H1 (cell line): ENCODE measurements around the gene UBE2G2. TPM values are rescaled to one million over a fixed set of nuclear protein-coding genes. Genes with fewer than 3 reads are reported as not detected.
A peak's percentile ranks its signal among the peaks of the same experiment; 100 is the strongest.

Experiments
- CTCF ChIA-PET: fragments of 300-600 bp; sonication (Branson Sonifier 250); formaldehyde crosslinking; loops from one replicate; lab custom pipeline; 2021; ENCODE audit not compliant: partially characterized antibody; lab: Charles Lee
- POLR2A ChIA-PET: fragments of 300-600 bp; sonication (Branson Sonifier 250); formaldehyde crosslinking; loops from one replicate; lab custom pipeline; 2021; ENCODE audit warnings: inconsistent platforms; ENCODE audit not compliant: partially characterized antibody; lab: Charles Lee
- DNase-seq, 2 experiments: peaks; one replicate each; pipeline versions ENCODE4 v3.0.0 to v3.0.0-alpha.2; 2010 to 2022; ENCODE audit warnings: low spot score in 2 of 2, low read depth in 1 of 2, mixed read lengths in 1 of 2
- FAIRE-seq: peaks from 2 replicates; lab custom pipeline; 2011; peaks lifted over from hg19 to GRCh38; lab: Jason Lieb, UNC
- H2AFZ ChIP-seq: 2 replicates; pipeline ENCODE4 v1.8.1; 2012; ENCODE audit warnings: low read length, inconsistent platforms
- H2AK5ac ChIP-seq: 2 replicates; pipeline ENCODE4 v1.6.1; 2013; ENCODE audit warnings: low read depth, low read length
- H2BK120ac ChIP-seq: replicated peaks from 2 replicates; pipeline ENCODE3; 2013; ENCODE audit warnings: low read depth, low read length, inconsistent platforms
- H2BK12ac ChIP-seq: 2 replicates; pipeline ENCODE4 v1.6.1; 2013; ENCODE audit warnings: low read depth, low read length
- H2BK15ac ChIP-seq: 2 replicates; pipeline ENCODE4 v1.6.1; 2013; ENCODE audit warnings: low read length
- H2BK20ac ChIP-seq: 2 replicates; pipeline ENCODE4 v1.6.1; 2013; ENCODE audit warnings: low read length
- H2BK5ac ChIP-seq: 2 replicates; pipeline ENCODE4 v1.6.1; 2013; ENCODE audit warnings: low read depth, low read length
- H3K14ac ChIP-seq: 2 replicates; pipeline ENCODE4 v1.6.1; 2013; ENCODE audit warnings: inconsistent platforms; ENCODE audit not compliant: insufficient read length
- H3K18ac ChIP-seq: 2 replicates; pipeline ENCODE4 v1.6.1; 2013; ENCODE audit warnings: low read length; ENCODE audit errors: extremely low read depth
- H3K23ac ChIP-seq: 2 replicates; pipeline ENCODE4 v1.6.1; 2013; ENCODE audit warnings: inconsistent platforms; ENCODE audit not compliant: insufficient read length
- H3K23me2 ChIP-seq: 2 replicates; pipeline ENCODE4 v1.6.1; 2013; ENCODE audit warnings: low read depth, low read length
- H3K27ac ChIP-seq: 2 replicates; pipeline ENCODE4 v1.6.1; 2011; ENCODE audit warnings: low read depth, low read length, inconsistent platforms
- H3K27me3 ChIP-seq, 4 experiments: replicated peaks in 1 of 4; 1 replicate in 1 of 4; 2 replicates in 3 of 4; pipeline versions ENCODE4 v1.6.1 to v1.8.1; 2011 to 2013; ENCODE audit warnings: low read length in 3 of 4, mild to moderate bottlenecking in 3 of 4, inconsistent platforms in 2 of 4, mixed read lengths in 2 of 4, moderate library complexity in 1 of 4; ENCODE audit not compliant: control insufficient read depth in 3 of 4, insufficient read depth in 3 of 4; ENCODE audit errors: extremely low read depth in 1 of 4
- H3K36me3 ChIP-seq, 4 experiments: 2 replicates each; pipeline versions ENCODE4 v1.6.1 to v1.8.1; 2011 to 2013; ENCODE audit warnings: mild to moderate bottlenecking in 4 of 4, low read length in 3 of 4, moderate library complexity in 2 of 4, control low read depth in 1 of 4, inconsistent platforms in 1 of 4; ENCODE audit not compliant: insufficient read depth in 4 of 4, control insufficient read depth in 2 of 4
- H3K4ac ChIP-seq: replicated peaks from 2 replicates; pipeline ENCODE3; 2013; ENCODE audit warnings: low read length, low read depth, mixed read lengths, inconsistent platforms; ENCODE audit not compliant: insufficient read length
- H3K4me1 ChIP-seq, 4 experiments: replicated peaks in 1 of 4; 1 replicate in 1 of 4; 2 replicates in 3 of 4; pipeline versions ENCODE4 v1.6.1 to v1.8.1; 2011 to 2013; ENCODE audit warnings: low read length in 3 of 4, inconsistent platforms in 2 of 4, mixed read lengths in 1 of 4; ENCODE audit not compliant: insufficient read depth in 4 of 4, control insufficient read depth in 3 of 4
- H3K4me2 ChIP-seq, 2 experiments: 2 replicates each; pipeline versions ENCODE4 v1.6.1 to v1.8.1; 2011 to 2013; ENCODE audit warnings: low read depth in 2 of 2, low read length in 2 of 2, control low read depth in 1 of 2, inconsistent platforms in 1 of 2, mild to moderate bottlenecking in 1 of 2; ENCODE audit not compliant: insufficient read depth in 1 of 2
- H3K4me3 ChIP-seq, 4 experiments: fragments of 200-600, 300-600 bp in 1 of 4; sonication (generic), shearing (Covaris generic), sonication (Bioruptor Twin) in 1 of 4; 2 replicates each; pipeline versions ENCODE4 v1.5.1 to v1.8.1; 2011 to 2016; ENCODE audit warnings: low read length in 4 of 4, low read depth in 3 of 4, control low read depth in 2 of 4, inconsistent platforms in 2 of 4, mild to moderate bottlenecking in 2 of 4, mixed read lengths in 1 of 4, moderate library complexity in 1 of 4; ENCODE audit not compliant: insufficient read depth in 2 of 4; ENCODE audit errors: extremely low read depth in 1 of 4
- H3K56ac ChIP-seq: replicated peaks from 2 replicates; pipeline ENCODE3; 2013; ENCODE audit warnings: low read depth, mild to moderate bottlenecking, mixed read lengths, low read length, inconsistent platforms; ENCODE audit not compliant: insufficient read length
- H3K79me1 ChIP-seq: 2 replicates; pipeline ENCODE4 v1.6.1; 2013; ENCODE audit warnings: low read depth, low read length, control low read depth
- H3K79me2 ChIP-seq, 2 experiments: 2 replicates each; pipeline versions ENCODE4 v1.6.1 to v1.8.1; 2012 to 2013; ENCODE audit warnings: low read length in 2 of 2, mild to moderate bottlenecking in 2 of 2, inconsistent platforms in 1 of 2; ENCODE audit not compliant: insufficient read depth in 2 of 2, control insufficient read depth in 1 of 2
- H3K9ac ChIP-seq, 4 experiments: replicated peaks in 1 of 4; 1 replicate in 1 of 4; 2 replicates in 3 of 4; pipeline versions ENCODE4 v1.6.1 to v1.8.1; 2011 to 2013; ENCODE audit warnings: low read depth in 3 of 4, low read length in 3 of 4, control low read depth in 2 of 4, mild to moderate bottlenecking in 2 of 4, moderate library complexity in 2 of 4, inconsistent platforms in 1 of 4; ENCODE audit errors: extremely low read depth in 1 of 4
- H3K9me3 ChIP-seq, 2 experiments: 2 replicates each; pipeline versions ENCODE4 v1.6.1 to v1.8.1; 2012 to 2013; ENCODE audit warnings: mild to moderate bottlenecking in 2 of 2, moderate library complexity in 2 of 2, control low read depth in 1 of 2, inconsistent platforms in 1 of 2, low read depth in 1 of 2, low read length in 1 of 2, mixed read lengths in 1 of 2; ENCODE audit not compliant: insufficient read depth in 2 of 2
- H4K20me1 ChIP-seq, 2 experiments: replicated peaks in 1 of 2; 2 replicates each; pipeline versions ENCODE3 to v1.8.1; 2011 to 2013; ENCODE audit warnings: inconsistent platforms in 2 of 2, low read length in 2 of 2, mild to moderate bottlenecking in 1 of 2; ENCODE audit not compliant: insufficient read depth in 2 of 2, control insufficient read depth in 1 of 2
- H4K5ac ChIP-seq: 2 replicates; pipeline ENCODE4 v1.6.1; 2013; ENCODE audit warnings: low read length, low read depth, mixed read lengths, inconsistent platforms; ENCODE audit not compliant: insufficient read length
- H4K8ac ChIP-seq: 2 replicates; pipeline ENCODE4 v1.8.0; 2013; ENCODE audit warnings: mild to moderate bottlenecking, moderate library complexity, low read length, inconsistent platforms; ENCODE audit not compliant: insufficient read depth; ENCODE audit errors: extremely low read depth
- H4K91ac ChIP-seq: replicated peaks from 2 replicates; pipeline ENCODE3; 2013; ENCODE audit warnings: low read length, mixed read lengths, inconsistent platforms; ENCODE audit not compliant: insufficient read length
- BRCA1 ChIP-seq: IDR thresholded peaks from 2 replicates; pipeline ENCODE4 v1.6.1; 2012; ENCODE audit warnings: low read depth, low read length, improper control_type of control experiment
- CREB1 ChIP-seq: IDR thresholded peaks from 2 replicates; pipeline ENCODE4 v1.6.1; 2012; ENCODE audit warnings: inconsistent platforms
- FOSL1 ChIP-seq: IDR thresholded peaks from 2 replicates; pipeline ENCODE4 v1.6.1; 2011; ENCODE audit warnings: mild to moderate bottlenecking, low read depth, low read length, moderate library complexity; ENCODE audit not compliant: insufficient read depth
- KDM4A ChIP-seq: IDR thresholded peaks from one replicate; pipeline ENCODE4 v1.7.1; 2012; ENCODE audit warnings: low read depth, mild to moderate bottlenecking, moderate library complexity, low read length, inconsistent platforms; ENCODE audit not compliant: severe bottlenecking
- SIX5 ChIP-seq: IDR thresholded peaks from 2 replicates; pipeline ENCODE4 v1.6.1; 2011; ENCODE audit warnings: mild to moderate bottlenecking, low read depth, low read length
- WGBS, 2 experiments: shearing (Covaris generic) in 1 of 2; methylation state at CpG; one replicate each; pipeline versions ENCODE4 v1.1.6 to v1.1.7; 2013 to 2015; ENCODE audit warnings: low lambda C conversion rate in 2 of 2, mixed read lengths in 2 of 2, inconsistent platforms in 1 of 2, low coverage in 1 of 2, missing lambda C conversion rate in 1 of 2; ENCODE audit not compliant: insufficient replicate concordance in 2 of 2, insufficient coverage in 1 of 2, insufficient read length in 1 of 2; ENCODE audit errors: extremely low coverage in 1 of 2, missing lambda C conversion rate in 1 of 2; 5-methylcytosine and 5-hydroxymethylcytosine counted together
- polyA plus RNA-seq, 7 experiments: library from polyadenylated mRNA; depleted of rRNA in 3 of 7; stranded (reverse) in 5 of 7; unstranded in 2 of 7; fragments of >200 nt in 5 of 7; fragments of 200-250 nt in 2 of 7; gene quantifications; 1 replicate in 5 of 7; 2 replicates in 1 of 7; 4 replicates in 1 of 7; pipeline versions ENCODE4 v1.2.1 to v1.2.3, GENCODE V29; 2011 to 2013; ENCODE audit warnings: missing spikeins in 2 of 7, mixed read lengths in 2 of 7
- total RNA-seq: library from RNA; stranded (reverse); fragmentation: NEBNext Ultra II Directional; extraction: Animal tissue kit (Norgen Biotek cat#: 25700); gene quantifications from 2 replicates; pipeline ENCODE4 v1.2.1, GENCODE V29; 2021

Gene UBE2G2
- total and polyA plus RNA-seq, 2 of the 8 experiments (the other 6 are each of a cell fraction or from before 2014, with no cell fraction given): 96.3 to 101 TPM

GRCh38 chr21:44737706-44738354 is 63.8 kb downstream of the UBE2G2 start:
- no peak overlapping the region for H2BK15ac ChIP-seq
- no peak overlapping the region for H3K4ac ChIP-seq
- no peaks in the 10 kb centered on the region for H3K79me1 ChIP-seq

More at GRCh38 chr21:44737706-44738354, 63.8 kb downstream of the UBE2G2 start:
- Histone ChIP-seq H2AFZ (no peak overlapping the region), H3K4me3 (no peak overlapping the region), H3K79me2 (no peaks in the 10 kb centered on the region), H3K56ac (no peak overlapping the region), H3K9ac (no peak overlapping the region), H2BK12ac (no peak overlapping the region), H3K23me2 (no peaks in the 10 kb centered on the region; the same call in 1 of the 2 replicates), H2AK5ac (no peak overlapping the region), H3K14ac (no peak overlapping the region), H4K5ac (no peak overlapping the region), H3K9me3 (peaks cover 47 to 67% of the 10 kb centered on the region in 2 experiments), H4K91ac (no peak overlapping the region), H3K23ac (no peak overlapping the region), H4K20me1 (no peaks in the 10 kb centered on the region), H3K36me3 (no peaks in the 10 kb centered on the region), H3K18ac (no peak overlapping the region), H2BK20ac (no peak overlapping the region), H3K27me3 (no peaks in the 10 kb centered on the region), H3K4me2 (no peak overlapping the region), H3K27ac (no peak overlapping the region), H2BK120ac (no peak overlapping the region), H2BK5ac (no peak overlapping the region), H4K8ac (no peak overlapping the region), H3K4me1 (no peaks in the 10 kb centered on the region)
- FAIRE-seq: no peak
- ChIA-PET CTCF (interaction anchor here (1.0 to 1.2 kb wide), 3 partner anchors 11 to 18 kb away, joined by 3 to 4 read pairs (median 3); no protein-coding TSS in a partner anchor), POLR2A (interaction anchor here (0.6 kb wide), 1 partner anchor 30 kb away, joined by 3 read pairs; no protein-coding TSS in a partner anchor)
- WGBS, 2 experiments: 86% methylated on average over 3 of the region's 3 CpGs; no CpG with 5 or more reads in 1 of the 2 experiments
- TF ChIP-seq FOSL1: no peak
- no peak for TF ChIP-seq SIX5
- TF ChIP-seq BRCA1: no peak
- TF ChIP-seq CREB1: no peak
- no peak for TF ChIP-seq KDM4A
- DNase-seq: peak in 1 of 2 experiments; percentile 39
